LNCaP clone FGC (cell line): ENCODE data around the gene ATP2C2.

Experiments
- DNase-seq: peaks from one replicate; pipeline ENCODE4 v3.0.0-alpha.2; 2011; ENCODE audit warnings: low read depth
- H3K4me3 ChIP-seq: 2 replicates; pipeline ENCODE4 v1.5.1; 2011; ENCODE audit warnings: mild to moderate bottlenecking, low read depth, low read length, control low read depth
- TF ChIP-seq, protein P1 (sequence below): IDR thresholded peaks from 2 replicates; pipeline ENCODE4 v1.5.1; 2012; ENCODE audit warnings: mild to moderate bottlenecking; ENCODE audit not compliant: control insufficient read depth, insufficient read depth; ENCODE audit errors: extremely low read depth

ATP2C2 gene

DNA sequence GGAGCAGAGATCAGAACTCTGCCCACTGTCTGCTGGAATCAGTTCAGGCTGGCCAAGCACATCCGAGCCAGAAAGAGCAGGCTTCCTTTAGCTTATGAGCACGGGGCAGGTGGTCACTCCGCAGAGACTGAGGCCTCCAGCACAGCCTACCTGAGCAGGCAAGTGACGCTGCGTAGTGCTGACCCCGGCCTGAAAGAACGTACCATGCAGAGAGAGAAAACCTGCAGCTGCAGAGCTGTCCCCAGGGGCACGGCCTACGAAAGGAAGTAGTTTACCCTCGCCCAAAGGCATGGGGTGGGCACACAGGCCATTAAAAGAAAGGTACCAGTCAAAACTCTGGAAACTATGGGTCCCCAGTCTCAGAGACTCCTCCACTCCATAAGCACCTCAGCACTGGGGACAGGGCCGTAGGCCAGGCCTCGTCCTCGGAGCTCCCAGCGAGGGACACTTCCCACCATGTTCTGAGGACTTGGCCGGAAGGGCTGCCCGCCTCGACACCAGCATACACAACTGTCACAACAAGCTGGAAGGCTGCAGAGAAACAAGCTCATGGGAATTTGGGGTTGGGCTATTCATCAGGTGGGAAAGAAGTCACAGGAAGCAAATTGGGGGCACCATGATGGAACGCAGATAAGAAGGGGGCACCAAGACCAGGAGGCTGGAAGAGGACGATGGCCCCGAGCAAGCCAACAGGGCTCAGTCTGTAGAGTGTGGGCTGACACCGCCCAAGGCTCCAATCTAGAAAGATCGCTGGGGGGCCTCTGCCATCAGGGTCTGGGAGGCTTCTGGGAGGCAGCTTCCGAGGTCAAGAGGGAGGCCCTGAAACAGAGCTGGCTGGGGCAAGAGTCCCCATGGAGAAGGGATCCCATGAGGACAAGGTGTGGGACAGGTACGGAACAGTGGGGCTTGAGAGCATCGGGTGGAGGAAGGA is 114.9 kb downstream of the ATP2C2 start:
- no peak overlapping the region for H3K4me3 ChIP-seq
- no peak for DNase-seq
- TF ChIP-seq, protein P1, sequence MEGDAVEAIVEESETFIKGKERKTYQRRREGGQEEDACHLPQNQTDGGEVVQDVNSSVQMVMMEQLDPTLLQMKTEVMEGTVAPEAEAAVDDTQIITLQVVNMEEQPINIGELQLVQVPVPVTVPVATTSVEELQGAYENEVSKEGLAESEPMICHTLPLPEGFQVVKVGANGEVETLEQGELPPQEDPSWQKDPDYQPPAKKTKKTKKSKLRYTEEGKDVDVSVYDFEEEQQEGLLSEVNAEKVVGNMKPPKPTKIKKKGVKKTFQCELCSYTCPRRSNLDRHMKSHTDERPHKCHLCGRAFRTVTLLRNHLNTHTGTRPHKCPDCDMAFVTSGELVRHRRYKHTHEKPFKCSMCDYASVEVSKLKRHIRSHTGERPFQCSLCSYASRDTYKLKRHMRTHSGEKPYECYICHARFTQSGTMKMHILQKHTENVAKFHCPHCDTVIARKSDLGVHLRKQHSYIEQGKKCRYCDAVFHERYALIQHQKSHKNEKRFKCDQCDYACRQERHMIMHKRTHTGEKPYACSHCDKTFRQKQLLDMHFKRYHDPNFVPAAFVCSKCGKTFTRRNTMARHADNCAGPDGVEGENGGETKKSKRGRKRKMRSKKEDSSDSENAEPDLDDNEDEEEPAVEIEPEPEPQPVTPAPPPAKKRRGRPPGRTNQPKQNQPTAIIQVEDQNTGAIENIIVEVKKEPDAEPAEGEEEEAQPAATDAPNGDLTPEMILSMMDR, result no peak

DNA sequence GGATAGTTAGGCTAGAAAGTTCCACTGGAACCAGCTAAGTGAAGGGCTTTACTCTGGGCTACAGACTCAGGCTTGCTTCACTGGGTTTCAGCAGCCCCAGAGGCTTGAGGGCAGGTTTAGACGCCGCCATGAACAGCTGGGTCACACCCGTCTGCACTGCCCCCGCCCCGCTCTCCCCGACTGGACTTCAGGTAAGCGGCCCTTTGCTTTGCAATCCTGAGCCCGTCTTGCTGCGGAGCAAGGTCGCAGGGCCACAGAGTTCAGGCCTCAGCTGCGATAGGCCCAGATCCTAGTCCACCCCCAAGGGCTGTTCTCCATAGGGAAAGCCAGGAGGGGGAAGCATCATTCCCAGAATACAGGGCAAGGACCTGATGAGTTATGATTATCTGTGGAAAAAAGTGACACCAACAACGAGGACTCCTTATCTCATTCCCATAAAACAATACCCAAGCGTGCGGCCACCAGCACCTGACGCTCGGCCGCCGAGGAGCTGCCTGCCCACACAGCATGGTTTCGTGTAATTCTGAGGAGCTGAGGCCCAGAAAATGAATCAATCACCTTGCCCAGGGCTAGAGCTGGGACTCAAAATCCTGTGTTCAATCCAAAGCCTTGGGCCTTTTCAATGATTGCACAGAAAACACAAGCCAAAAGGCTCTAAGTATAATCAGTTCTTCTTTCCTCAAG is 115.7 kb downstream of the ATP2C2 start:
- TF ChIP-seq, protein P1, result no peak
- H3K4me3 ChIP-seq, result no peak overlapping the region
- DNase-seq, result no peak

DNA sequence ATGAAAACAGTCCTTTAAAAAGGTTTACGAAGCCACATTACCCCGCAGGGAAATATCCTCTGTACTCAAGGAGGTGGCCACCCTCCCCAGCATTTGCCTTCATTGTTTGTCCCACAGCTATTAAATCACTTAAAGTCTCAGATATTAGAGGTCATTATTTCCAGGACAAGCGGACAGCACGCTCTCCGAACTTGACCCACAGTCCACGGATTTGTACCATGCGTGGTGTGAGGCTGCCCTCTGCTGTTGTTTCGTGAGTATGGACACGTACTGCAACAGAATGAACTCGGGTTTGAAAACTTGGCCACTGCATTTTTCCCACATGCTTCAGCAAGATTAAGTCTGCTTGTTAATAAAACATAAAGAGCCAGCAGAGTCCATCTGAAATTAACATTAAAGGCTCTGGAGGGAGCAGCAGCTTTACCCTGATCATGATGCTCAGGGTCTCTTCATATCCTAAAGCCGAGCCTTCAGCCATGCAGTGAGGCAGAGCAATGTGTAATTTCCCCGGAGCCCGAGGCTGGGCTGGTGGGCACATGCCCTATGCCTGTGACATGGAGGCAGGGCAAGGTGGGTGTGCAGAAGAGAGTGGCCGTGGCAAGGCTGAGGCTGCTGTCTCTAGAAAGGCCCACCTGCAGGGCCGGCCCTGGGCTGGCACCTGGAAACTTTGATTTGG is 116.4 kb downstream of the ATP2C2 start:
- DNase-seq, result peak; percentile 30
- H3K4me3 ChIP-seq, result no peak overlapping the region

DNA sequence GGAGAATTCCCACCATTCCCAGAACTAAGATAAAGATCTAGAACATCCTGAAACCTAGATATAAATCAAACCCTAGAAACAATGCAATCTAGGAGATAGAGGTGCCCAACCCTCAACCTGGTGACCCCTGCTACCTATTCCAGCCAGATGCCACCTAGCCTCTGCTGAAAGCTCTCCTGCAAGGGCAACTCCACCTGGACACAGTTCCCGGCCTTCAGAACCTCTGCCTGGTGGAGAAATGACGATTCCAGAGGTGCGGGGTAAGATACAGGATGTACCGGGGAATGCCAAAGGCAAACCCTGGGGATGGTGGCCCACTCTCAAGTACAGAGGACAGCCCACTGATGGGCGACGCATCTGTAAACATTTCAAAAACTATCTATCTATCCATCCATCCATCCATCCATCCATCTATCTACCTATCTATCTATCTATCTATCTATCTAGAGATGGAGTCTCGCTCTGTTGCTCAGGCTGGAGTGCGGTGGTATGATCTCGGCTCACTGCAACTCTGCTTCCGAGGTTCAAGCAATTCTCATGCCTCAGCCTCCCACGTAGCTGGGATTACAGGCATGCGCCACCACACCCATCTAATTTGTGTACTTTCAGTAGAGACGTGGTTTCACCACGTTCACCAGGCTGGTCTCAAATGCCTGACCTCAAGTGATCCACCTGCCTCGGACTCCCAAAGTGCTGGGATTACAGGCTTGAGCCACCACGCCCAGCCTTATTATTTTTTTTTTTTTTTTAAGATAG is 117.1 kb downstream of the ATP2C2 start:
- H3K4me3 ChIP-seq, result no peak overlapping the region
- no peak for DNase-seq
- TF ChIP-seq, protein P1, result no peak

More for the DNA sequence above, 116.4 kb downstream of the ATP2C2 start:
- TF ChIP-seq, protein P1, result peak; percentile 88

DNA sequence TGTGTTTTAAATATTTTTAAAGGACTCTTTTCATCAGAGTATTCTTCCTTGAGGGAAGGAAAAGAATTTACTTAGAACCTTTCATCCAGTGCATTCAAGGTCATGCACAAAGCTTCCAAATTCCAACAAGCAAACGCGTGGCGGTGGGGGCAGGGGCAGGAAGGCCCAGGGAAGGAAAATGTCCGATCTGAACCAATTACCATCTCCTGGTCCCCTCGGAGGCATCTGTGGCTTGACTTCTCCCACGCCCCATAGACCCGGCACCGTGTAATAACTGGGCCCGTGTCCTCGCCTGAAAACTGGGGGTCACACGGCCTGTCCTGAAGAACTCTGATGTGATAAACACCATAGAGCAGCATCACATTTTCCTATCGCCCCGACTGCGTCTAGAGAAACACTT is 117.8 kb downstream of the ATP2C2 start:
- TF ChIP-seq, protein P1, result no peak
- H3K4me3 ChIP-seq, result no peak overlapping the region
- no peak for DNase-seq

DNA sequence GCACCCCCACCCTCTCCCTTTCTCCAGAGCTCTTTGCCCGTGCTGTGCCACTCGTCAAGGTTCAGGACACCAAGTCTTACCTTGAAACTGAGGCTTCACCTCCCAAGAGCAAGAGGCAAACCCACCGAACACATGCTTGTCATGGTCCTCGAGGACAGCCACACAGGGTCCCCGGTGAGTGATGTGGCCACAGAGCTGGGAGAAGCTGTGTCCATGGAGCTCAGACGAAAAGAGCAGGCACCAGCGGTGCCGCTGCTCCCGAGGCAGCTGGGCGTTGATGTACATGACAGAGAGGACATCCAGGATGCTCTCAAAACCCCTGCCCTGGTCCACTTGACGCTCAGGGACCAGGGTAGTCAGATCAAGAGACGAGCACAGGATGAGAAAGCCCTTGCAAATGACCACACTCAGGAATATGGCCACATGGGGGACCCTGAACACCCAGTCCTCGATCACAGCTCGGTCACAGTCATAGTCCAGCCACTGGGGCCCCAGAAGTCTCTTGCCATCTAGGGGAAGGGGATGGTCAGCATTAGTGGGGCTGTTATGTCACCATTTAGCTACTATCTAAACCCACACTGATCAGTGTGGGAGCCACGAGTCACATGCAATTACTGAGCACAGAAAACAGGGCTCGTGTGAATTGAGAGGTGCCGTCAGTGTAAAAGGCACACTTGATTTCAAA is 118.4 kb downstream of the ATP2C2 start:
- DNase-seq, result no peak
- TF ChIP-seq, protein P1, result no peak

More for the DNA sequence above, 118.4 kb downstream of the ATP2C2 start:
- no peak overlapping the region for H3K4me3 ChIP-seq
